NCI-H226 (cell line): Measurements from ENCODE around the gene VDR.

Experiments
- DNase-seq: peaks from one replicate; pipeline ENCODE4 v3.0.0-alpha.2; 2015

VDR gene

GRCh38 chr12:47867495-47867941, 37.3 kb downstream of the VDR start:
- DNase-seq = peak; percentile 65

- no peak for DNase-seq
Observed at GRCh38 chr12:47864646-47865235, 40.1 kb downstream of the VDR start.

GRCh38 chr12:47863985-47864384, 40.8 kb downstream of the VDR start:
- no peak for DNase-seq

- DNase-seq = no peak
Observed at GRCh38 chr12:47863467-47863866, 41.3 kb downstream of the VDR start.

GRCh38 chr12:47862881-47863280, 41.9 kb downstream of the VDR start:
- DNase-seq = no peak

- no peak for DNase-seq
Observed at GRCh38 chr12:47862167-47862750, 42.5 kb downstream of the VDR start.

- DNase-seq = no peak
Observed at GRCh38 chr12:47860873-47861272, 43.9 kb downstream of the VDR start.

GRCh38 chr12:47860279-47860841, 44.4 kb downstream of the VDR start:
- DNase-seq = no peak

GRCh38 chr12:47858511-47859266, 46.1 kb downstream of the VDR start:
- DNase-seq = no peak

- no peak for DNase-seq
Observed at GRCh38 chr12:47856721-47857575, 47.8 kb downstream of the VDR start.

- DNase-seq = no peak
Observed at GRCh38 chr12:47856094-47856493, 48.7 kb downstream of the VDR start.

GRCh38 chr12:47855502-47855901, 49.3 kb downstream of the VDR start:
- no peak for DNase-seq

GRCh38 chr12:47854531-47854930, 50.3 kb downstream of the VDR start:
- DNase-seq = no peak

GRCh38 chr12:47852096-47852571, 52.7 kb downstream of the VDR start:
- no peak for DNase-seq

GRCh38 chr12:47851303-47851952, 53.4 kb downstream of the VDR start:
- no peak for DNase-seq

- no peak for DNase-seq
Observed at GRCh38 chr12:47850153-47851084, 54.4 kb downstream of the VDR start.

GRCh38 chr12:47849261-47849660, 55.5 kb downstream of the VDR start:
- no peak for DNase-seq

GRCh38 chr12:47848853-47849252, 55.9 kb downstream of the VDR start:
- DNase-seq = no peak

- no peak for DNase-seq
Observed at GRCh38 chr12:47846294-47846996, 58.3 kb downstream of the VDR start.

GRCh38 chr12:47845081-47845480, 59.7 kb downstream of the VDR start:
- no peak for DNase-seq
